ENCODE results near the gene FILIP1.
A peak's percentile ranks its signal among the peaks of the same experiment; 100 is the strongest.

FILIP1 gene

GRCh38 chr6:75493400-75494064, at the start of gene FILIP1:
Gene FILIP1 (minus strand): TSS chr6:75493800. CDS start chr6:75414972, 78,828 bp downstream.
- no peak for DNase-seq

GRCh38 chr6:75543311-75543710, 49.7 kb upstream of the FILIP1 start:
- no peak for DNase-seq

GRCh38 chr6:75539136-75539535, 45.5 kb upstream of the FILIP1 start:
- DNase-seq, result no peak

GRCh38 chr6:75532521-75532920, 38.9 kb upstream of the FILIP1 start:
- no peak for DNase-seq

DNA sequence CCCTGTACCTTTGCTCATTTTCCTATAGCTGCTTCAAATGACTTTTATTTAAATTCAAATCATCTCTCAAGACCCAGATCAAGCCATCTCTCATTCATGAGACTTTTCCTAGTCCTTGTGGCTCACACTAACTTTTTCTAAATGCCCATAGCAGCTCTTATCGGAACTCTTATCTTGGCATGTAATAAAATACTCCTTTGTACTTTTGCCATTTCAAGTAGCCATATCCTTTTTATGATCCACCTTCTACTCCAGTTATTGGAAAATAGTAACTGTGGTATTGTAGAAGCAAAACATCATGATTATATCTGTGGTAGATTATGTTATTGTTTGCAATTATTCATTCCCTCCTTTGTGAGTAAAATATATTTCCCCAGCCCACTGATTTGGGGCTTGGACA, 37.6 kb upstream of the FILIP1 start:
- no peak for DNase-seq

DNA sequence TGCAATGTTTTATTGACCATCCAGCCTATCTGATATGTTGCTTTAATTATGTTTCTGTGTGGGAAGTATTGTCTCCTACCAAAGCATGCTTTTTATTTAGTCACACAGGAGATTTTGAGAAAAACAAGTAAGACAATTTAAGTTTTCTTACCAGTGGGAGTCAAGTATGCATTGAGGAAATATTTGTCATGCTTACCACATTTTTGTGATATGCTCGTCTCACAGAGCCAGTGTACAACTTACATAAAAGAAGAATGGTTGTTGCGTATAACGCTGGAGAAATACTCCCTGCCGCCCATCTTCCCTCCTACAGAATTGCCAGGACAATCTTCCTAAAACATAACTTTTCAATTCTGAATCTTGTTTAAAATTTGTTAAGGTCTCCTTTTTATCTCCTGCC, 37.1 kb upstream of the FILIP1 start:
- DNase-seq, result no peak

DNA sequence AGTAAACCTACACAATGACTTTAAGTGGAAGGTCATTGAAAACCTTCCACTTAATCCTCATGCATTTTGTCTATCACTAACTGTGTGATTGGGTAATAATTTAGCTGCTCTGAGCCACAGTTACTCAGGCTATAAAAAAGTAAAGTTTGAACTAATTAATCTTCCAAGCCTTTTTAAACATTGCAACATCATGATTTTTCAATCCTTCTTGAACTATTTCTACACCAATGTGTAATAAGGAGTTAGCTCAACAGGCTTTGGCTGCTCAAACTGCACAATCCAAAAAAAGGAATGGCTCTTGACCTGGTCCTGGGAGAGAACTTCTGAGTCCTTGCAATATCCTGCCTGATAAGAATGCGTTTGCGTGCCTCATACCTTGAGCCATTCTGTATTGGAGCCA, 34.8 kb upstream of the FILIP1 start:
- DNase-seq, result no peak

- peak; percentile 22 for DNase-seq
Measured at GRCh38 chr6:75526502-75527127, 33.0 kb upstream of the FILIP1 start.

DNA sequence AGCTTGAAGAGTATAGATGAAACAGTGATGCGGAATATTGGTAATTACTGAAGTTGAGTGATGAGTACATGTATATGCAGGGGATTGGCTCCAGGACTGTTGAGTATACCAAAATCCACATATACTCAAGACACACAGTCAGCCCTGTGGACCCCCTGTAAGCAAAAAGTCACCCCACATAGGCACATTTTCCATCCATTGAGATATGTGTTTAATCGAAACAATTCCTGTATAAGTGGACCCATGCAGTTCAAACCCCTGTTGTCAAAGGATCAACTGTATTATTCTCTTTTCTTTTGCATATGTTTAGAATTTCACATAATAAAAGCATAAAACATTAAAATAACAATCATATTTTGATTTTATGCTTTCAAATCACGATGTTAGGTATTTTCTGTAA, 32.1 kb upstream of the FILIP1 start:
- no peak for DNase-seq

GRCh38 chr6:75524322-75524972, 30.8 kb upstream of the FILIP1 start:
- no peak for DNase-seq

DNA sequence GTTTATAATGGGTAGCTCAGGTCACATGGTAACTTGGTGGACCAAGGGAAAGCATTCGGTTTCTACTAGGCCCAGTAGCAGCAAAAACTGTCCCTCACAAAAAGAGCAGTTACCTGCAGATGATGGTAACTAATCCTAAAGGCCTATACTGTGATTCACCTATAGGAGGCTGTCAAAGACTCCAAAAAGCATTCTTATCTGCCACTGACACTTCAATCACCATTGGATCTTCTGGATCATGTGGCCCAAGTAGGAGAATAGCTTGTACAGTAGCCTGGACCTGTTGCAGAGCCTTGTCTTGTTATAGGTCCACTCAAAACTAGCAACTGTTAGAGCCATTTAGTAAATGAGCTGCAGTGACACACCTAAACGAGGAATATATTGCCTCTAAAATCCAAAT, 23.2 kb upstream of the FILIP1 start:
- no peak for DNase-seq

- DNase-seq, result no peak
Measured at GRCh38 chr6:75512591-75512990, 19.0 kb upstream of the FILIP1 start.

GRCh38 chr6:75505424-75505823, 11.8 kb upstream of the FILIP1 start:
- no peak for DNase-seq

- DNase-seq, result no peak
Measured at GRCh38 chr6:75504465-75505222, 11.0 kb upstream of the FILIP1 start.

DNA sequence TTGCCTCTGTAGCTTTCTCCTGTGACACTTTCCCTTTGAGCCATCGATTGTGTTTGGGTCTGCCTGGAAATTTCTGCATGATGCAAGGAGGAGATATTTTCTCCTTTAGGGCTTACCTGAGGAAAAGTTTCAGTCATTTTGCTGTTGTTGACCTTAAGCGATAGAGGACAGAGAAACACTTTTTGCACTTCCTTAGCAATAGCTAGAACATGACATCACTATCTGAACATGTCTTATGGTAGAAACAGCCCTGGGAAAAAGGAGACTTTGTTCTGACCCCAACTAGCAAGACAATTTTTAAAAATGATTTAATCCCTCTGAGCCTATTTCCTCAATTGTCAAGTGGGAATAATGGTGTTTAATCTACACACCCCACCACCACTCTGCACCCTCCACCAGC, 9.7 kb upstream of the FILIP1 start:
- DNase-seq, result no peak

DNA sequence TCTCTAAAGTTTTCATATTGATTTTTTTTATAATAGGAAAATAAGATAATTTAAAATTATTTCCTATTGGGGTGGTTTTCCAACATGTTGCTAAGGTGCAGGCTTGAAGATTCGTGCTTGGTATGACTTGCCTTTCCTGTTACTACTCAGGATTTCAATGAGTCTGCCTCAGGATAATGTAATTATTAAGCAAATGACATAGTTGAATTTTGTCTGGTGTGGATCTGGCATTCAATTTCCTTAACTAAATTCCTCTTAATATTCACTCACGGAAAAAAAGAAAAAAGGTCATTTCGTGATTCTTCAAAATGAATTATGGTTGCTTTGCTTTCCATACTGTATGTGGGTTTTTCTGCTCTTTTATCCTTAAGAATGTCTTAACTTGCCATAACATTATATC, 9.3 kb upstream of the FILIP1 start:
- no peak for DNase-seq

- no peak for DNase-seq
Measured at GRCh38 chr6:75501756-75502155, 8.2 kb upstream of the FILIP1 start.

GRCh38 chr6:75499640-75500039, 6.0 kb upstream of the FILIP1 start:
- DNase-seq, result no peak

DNA sequence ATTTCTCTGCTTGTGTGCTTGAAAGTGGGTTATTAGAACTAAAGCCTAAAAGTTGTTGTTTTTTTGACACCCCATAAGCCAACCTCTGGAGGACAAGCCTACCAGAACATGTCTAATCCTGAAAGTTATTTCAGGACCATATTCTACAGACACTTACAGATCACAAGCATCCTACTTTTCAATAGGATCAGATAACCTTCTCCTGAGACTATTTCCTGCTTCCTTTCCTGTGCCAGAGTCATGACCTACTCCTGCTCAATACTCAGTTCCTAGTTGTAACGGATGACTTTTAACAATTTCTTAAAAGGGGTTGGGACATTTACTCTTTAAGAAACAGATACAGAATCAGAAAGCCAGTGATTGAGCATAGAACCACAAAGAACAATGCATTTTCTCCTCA, 5.3 kb upstream of the FILIP1 start:
- DNase-seq, result no peak

DNA sequence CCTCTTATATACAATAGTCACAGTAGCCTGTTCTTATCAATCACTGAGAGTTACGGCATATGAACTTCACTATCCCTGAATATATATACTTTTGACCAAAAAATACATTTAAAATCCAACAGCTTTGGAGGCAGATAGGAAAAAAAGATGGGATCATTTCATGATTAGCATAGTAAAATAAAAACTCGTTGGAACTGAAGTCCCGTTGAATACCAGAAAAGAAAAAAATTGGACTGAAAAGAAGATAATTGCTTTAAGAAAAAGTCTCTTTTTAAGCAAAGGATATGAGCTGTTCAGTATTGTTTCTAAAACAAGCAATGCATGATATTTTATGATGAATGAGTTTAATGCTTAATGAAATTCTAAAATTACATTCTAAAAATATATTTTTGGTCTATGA, 4.4 kb upstream of the FILIP1 start:
- no peak for DNase-seq

GRCh38 chr6:75495011-75495410, 1.4 kb upstream of the FILIP1 start:
- no peak for DNase-seq

GRCh38 chr6:75494290-75494689, 690 bp upstream of the FILIP1 start:
- DNase-seq, result no peak

DNA sequence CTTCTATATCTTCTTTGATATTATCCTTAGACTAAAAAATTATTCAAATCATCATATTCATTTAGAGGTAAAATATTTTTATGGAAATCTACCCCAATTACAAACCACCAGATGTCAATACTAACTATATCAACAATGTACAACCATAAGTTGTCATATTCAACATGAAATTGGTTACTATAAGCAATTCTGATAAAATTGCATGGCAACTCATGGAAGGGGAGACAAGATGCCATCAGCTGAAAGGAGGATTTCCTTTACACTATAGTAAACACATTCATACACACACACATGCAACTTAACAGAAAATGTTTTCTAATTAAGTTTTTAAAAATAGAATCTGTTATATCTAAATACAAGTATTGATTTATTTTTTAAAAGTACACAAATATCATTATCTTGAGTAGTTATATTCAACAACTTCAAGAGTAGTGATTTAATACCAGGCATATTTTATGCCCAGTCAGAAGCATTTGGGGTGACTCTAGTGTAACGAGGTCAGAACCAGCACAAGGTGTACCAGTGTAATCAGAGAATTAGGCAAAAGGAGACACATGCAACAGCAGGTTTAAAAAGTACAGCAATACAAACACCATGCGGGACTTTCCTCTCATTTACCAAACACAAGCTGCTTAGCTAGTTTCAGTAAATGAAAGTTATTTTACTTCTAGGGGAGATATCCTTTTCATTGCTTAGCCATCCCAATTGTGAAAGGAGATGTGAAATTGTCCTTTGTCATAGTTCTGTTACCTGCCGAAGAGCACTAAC, 1.0 kb downstream of the FILIP1 start:
- no peak for DNase-seq

All from activated effector memory CD4-positive, alpha-beta T cell treated with Interleukin-2 at 50 U/mL for 16 hours (primary cell).